GM21526 (cell line): ENCODE results near the gene KDM1A.

Experiments
- ATAC-seq: cut with Tn5 transposase; IDR thresholded peaks from one replicate; pipeline ENCODE4 v1.9.1; 2021; ENCODE audit warnings: moderate library complexity; ENCODE audit not compliant: unreplicated experiment, low FRiP score

Gene KDM1A

GRCh38 chr1:23102289-23102688 is 83.0 kb downstream of the KDM1A start:
- no peak for ATAC-seq

- ATAC-seq: no peak
Measured at GRCh38 chr1:23103001-23103889, 84.0 kb downstream of the KDM1A start.

- ATAC-seq: no peak
Measured at GRCh38 chr1:23108918-23109533, 89.8 kb downstream of the KDM1A start.

GRCh38 chr1:23110391-23110790 is 91.1 kb downstream of the KDM1A start:
- ATAC-seq: no peak

GRCh38 chr1:23111600-23112535 is 92.6 kb downstream of the KDM1A start:
- ATAC-seq: no peak

- no peak for ATAC-seq
Measured at GRCh38 chr1:23114424-23115079, 95.3 kb downstream of the KDM1A start.

GRCh38 chr1:23116216-23116836 is 97.1 kb downstream of the KDM1A start:
- ATAC-seq: no peak

GRCh38 chr1:23116921-23117699 is 97.8 kb downstream of the KDM1A start:
- ATAC-seq: no peak

GRCh38 chr1:23118407-23118806 is 99.1 kb downstream of the KDM1A start:
- no peak for ATAC-seq

- ATAC-seq: no peak
Measured at GRCh38 chr1:23118957-23119792, 99.9 kb downstream of the KDM1A start.

- ATAC-seq: no peak
Measured at GRCh38 chr1:23120383-23120782, 101.1 kb downstream of the KDM1A start.

- no peak for ATAC-seq
Measured at GRCh38 chr1:23122023-23122748, 102.9 kb downstream of the KDM1A start.

- no peak for ATAC-seq
Measured at GRCh38 chr1:23122796-23123195, 103.5 kb downstream of the KDM1A start.

GRCh38 chr1:23123528-23123927 is 104.3 kb downstream of the KDM1A start:
- ATAC-seq: no peak

- ATAC-seq: no peak
Measured at GRCh38 chr1:23124259-23125026, 105.2 kb downstream of the KDM1A start.

- no peak for ATAC-seq
Measured at GRCh38 chr1:23125489-23125888, 106.2 kb downstream of the KDM1A start.

- no peak for ATAC-seq
Measured at GRCh38 chr1:23126200-23126599, 106.9 kb downstream of the KDM1A start.
